ENCODE results near the gene APC2.

Gene APC2

DNA sequence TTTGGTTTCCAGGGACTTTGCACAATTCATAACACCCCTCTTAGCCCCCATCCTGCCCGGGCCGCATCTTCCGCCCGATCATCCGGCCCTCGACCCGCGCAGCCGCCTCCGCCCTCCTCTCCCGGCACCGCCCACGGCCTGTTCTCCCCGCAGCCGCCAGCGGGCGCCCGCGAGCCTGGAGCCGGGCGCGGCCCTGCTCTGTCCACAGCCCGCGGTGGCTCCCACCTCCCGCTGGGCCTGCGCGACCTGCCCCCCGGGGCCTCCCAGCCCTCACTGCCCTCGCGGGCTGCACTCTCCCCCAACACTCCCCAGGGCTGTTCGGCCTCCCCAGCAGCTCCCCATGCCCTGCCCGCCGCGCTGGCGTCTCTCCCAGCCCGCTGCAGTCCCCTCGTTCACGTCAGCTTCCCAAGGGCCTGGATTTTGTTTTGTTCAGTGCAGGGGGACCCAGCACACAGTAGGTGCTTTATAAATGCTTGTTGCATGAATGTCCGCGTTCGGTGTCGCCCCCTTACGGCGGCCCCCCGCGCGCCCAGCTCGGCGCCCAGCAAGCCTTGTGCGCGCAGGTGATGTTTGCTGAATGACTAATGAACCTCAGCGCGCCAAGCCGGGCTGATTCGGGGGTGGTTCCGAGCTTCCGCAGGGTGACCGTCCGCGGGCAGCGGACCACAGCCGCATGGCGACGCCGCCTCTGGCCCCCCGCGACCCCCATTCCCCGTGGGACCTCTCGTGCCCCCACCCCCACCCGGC, 4.6 kb upstream of the APC2 start:
- peak in 2 of 3 donors; percentile 49 to 65 for DNase-seq (ENCODE audit: low read depth in 3 of 3, low spot score in 1 of 3)

DNA sequence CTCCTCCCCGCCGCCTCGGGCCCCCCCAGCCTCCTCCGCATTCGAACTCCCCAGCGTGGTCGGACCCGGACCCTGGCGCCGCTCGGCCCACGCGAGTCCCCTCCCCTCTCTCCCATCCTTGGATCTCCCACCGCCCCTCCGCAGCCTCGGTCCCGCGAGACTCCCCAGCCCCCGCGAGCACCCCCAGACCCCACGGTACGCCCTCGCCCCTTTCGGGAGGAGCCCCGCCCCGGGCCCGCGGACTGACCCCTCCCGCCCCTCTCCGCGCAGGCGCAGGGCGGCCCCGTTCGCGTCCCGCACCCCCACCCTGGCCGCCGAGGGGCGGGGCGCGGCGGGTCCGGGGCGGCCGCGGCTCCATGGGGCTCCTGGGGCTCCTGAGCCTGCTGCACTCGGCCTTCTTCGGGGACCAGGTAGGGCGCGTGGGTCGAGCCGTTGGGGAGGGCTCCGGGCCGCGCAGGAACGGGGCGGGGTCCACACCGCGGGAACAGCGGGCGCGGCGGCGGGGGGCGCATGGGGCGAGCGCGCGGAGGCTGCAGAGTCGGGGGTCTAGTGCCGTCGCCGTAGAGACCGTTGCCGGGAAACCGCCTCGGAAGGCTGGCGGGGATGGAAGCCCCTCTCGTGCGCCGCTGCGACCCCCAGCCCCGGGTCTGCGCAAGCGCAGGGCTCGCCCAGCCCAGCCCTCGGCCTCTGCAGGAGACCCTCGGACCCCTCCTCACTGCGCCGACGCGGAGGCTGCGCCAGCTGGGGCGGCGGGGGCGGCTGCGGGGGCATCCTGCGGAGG, 3.8 kb upstream of the APC2 start:
- no peak for DNase-seq (ENCODE audit: low read depth in 3 of 3, low spot score in 1 of 3)

DNA sequence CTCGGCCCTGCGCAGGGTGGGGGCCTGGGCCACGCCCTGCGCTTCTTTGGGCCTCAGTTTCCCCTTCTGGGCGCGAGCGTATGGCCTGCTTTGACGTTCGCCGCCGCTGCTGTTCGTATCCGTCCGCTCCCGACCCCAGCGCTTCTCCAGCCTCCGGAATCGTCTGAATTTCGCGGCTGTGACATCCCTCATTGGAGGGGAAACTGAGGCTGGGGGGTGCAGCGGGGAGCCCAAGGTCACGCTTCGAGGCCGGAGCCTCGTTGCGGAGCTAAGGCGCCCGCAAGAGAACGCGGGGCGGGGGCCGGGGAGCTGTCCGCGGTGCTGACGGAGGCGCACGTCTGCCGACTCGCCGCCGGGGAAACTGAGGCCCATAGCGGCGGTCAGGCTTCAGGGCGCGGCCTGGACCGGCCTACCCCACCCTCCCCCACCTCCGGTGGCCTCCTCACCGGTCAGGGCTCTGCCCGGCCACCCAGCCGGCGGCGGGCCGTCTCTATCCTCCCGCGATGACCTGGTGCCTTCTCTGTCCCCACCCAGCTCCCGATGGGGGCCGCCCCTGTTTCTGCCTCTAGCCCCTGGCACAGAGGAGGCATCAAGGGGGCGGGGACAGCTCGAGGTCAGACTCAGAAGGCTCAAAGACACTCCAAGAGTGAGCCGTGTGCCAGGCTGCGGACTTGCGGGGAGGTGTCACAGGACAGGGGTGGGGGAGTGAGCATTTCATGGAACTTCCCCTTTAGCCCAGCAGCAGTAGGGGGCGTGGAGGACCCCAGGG, 3.0 kb upstream of the APC2 start:
- no peak for DNase-seq (ENCODE audit: low read depth in 3 of 3, low spot score in 1 of 3)

DNA sequence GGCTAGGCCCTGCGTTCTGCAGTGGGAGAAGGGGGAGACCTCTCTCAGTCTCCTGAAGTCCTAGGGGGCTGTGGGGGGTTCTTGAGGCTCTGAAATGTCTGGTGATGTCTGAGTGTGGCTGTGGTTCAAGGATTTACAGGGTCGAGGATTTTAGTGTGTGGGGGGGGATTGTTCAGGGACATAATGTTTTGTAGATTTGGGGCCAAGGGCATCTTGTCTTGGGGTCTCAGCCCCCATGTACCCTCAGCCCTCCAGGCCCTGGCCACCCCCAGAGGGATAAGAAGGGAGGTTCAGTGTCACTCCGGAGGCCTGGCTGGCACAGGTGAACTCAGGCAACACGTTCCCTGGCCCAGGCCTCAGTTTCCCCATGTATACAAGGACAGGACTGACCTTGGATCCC, 2.4 kb upstream of the APC2 start:
- no peak for DNase-seq (ENCODE audit: low read depth in 3 of 3, low spot score in 1 of 3)

DNA sequence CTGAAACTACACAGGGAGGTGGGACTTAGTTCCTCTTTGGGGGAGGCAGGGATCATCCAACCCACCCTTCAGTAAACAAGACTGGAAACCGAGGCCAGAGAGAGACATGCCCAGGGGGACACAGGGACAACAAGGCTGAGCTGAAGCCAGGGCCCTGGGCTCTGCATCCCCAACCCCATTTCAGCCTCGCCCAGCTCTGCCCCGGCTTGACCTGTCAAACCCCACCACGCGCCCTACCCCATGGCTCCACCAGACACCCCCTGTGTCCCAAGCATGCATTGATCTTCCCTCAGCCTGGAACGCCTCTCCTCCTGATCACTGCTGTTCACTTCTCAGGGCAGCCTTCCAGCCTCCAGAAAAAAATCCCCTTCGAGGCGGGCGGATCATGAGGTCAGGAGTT, 2.0 kb upstream of the APC2 start:
- no peak for DNase-seq (ENCODE audit: low read depth in 3 of 3, low spot score in 1 of 3)

DNA sequence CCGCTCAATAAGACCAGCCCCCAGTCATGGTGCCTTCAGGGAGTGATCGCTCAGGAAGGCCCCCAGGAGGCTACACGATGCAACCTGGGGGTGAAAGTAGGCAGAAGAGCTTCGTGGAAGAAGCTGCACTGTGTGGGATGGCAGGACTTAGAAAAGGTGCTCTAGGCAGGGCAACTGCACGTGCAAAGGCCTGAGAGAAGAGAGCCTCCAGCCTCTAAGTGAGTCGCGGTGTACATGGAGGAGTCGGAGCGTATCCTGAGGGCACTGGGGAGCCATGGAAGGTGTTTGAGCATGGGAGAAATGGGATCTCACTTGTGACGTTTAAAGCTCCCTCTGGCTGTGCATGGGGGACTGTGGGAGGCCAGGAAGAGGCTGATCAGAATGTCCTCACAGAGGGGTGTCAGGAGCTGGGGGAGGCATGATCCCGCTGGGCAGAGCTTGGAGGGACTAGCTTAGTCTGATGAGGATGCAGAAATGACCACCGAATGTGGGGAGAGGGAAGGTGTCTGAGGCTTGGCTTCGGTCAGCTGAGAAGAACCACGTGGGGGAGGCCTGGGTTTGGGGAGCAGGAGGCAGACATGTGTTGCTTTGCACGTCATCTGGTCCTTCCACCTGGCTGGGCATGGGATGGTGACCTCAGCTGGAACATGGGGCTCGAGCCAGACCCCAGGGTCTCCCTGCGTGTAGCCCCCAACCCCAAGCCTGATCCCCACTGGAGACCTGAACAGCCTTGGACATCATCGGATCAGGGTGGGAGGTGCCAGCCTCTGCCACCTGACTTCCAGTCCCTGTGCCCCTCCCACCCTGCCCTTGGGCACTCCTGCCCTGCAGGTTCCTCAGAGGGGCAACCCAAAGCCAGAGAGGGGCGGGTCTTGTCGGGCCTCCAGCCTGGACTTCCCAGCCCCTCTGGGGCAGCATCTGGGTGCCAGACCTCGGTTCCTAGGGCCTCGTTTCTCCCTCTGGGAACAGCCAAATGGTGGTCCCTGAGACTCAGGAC, 1.1 kb downstream of the APC2 start:
- no peak for DNase-seq (ENCODE audit: low read depth in 3 of 3, low spot score in 1 of 3)

DNA sequence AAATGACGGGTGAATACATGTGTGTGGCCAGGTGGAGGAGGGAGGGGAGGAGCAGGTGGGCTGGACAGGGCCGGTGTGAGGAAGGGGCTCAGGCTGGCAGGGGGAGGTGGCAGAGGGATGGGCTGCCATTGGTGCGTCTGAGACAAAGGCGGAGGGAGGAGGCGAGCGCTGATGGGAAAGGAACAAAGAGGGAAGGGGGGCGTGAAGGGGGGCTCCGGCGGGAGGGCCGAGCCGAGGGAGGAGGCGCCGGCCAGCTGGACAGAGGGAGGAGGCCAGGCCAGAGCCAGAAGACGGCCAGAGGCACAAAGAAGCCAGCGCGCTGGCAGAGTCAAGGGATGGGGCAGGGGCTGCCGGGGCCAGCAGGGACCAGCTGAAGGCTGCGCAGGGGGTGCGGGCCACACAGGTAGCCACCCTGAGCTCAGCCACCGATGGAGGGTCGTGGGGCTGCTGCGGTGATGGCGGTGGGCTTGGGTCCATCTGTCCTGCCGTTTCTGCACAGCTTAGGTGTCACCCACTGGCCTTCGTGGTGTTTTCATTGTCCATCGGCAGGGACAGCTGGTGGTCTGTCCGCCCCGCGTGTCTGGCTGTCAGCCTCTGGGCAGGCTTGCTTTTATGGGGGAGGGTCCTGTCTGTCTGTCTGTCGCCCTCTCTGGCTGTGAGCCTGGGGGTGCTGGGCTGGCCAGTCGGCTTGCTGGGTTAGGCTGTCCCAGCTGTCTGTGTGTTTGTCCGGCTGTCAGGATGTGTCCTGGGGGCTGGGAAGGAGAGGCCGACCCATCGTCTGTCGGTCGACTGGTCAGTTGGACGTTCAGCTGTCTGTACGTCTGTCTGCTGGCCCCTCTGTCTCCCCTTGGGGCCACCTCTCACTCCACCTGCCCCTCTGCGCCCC, 2.2 kb downstream of the APC2 start:
- no peak for DNase-seq (ENCODE audit: low read depth in 3 of 3, low spot score in 1 of 3)

DNA sequence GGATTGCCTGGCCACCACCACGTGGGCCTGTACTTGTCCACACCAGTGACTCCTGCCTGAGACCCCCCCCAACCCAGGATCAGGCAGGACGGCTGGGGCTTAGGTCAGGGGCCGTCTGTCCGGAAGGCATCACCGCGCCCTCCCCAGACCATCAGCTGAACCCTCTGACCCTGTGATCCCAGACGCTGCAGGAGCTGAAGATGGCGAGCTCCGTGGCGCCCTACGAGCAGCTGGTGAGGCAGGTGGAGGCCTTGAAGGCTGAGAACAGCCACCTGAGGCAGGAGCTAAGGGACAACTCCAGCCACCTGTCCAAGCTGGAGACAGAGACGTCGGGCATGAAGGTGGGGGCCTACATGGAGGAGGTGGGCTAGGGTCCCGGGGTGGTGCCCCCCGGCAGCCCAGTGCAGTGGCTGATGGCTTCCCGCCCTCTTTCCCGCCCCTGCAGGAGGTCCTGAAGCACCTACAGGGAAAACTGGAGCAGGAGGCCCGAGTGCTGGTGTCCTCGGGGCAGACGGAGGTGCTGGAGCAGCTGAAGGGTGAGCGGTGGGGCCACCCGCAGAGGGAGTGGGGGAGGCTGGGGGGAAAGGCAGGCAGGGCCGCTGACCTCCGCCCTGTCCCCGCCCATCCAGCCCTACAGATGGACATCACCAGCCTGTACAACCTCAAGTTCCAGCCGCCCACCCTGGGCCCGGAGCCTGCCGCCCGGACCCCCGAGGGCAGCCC, 3.0 kb downstream of the APC2 start:
- no peak for DNase-seq (ENCODE audit: low read depth in 3 of 3, low spot score in 1 of 3)

DNA sequence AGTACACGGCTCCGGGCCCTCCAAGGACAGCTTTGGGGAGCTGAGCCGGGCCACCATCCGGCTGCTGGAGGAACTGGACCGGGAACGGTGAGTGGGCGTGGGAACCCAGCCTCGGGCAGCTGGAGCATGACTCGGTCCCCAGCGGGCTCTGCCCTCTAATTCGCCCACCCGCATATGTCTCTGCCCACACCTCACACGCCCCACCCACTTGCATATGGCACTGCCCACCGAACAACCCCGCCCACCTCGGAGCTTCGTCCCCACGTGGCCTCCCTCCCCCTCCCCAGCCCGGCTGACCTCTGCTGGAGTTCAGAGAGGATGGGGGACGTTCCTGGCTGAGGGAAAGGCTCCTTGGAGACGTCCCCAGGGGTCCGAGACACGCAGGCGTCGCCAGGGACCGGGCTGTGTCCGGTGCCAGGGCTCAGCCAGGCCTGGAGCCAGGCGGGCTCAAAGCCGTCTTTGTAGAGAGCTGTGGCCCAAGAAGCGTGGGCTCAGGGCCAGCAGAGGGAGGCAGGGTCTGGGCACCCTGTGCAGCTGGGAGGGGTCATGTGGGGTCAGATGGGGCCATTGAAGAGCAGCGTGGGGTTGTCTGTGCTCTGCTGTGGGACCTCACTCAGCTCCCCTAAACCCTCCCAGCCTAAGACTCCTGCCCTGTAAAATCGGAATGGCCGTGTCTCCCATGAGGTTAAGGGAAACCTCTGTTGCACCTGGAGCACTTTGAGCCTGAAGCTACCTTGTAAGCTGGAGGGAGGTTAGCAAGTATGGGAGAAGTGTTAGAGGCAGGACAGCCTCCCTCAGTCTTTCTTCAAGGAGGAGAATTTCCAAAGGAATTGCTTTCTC, 3.8 kb downstream of the APC2 start:
- DNase-seq (ENCODE audit: low read depth in 3 of 3, low spot score in 1 of 3): no peak

DNA sequence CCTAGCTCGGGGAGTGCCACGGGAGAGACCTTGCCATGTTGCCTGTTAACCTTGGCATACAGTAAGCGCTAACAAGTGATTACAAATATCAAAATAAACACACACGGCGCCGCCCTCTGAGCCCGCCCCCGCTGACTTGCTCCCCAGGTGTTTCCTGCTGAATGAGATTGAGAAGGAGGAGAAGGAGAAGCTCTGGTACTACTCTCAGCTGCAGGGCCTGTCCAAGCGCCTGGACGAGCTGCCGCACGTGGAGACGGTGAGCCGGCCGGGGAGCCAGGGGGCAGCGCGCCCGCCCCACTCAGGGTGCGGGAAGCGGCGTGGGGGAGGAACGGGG, 5.0 kb downstream of the APC2 start:
- no peak for DNase-seq (ENCODE audit: low read depth in 3 of 3, low spot score in 1 of 3)

DNA sequence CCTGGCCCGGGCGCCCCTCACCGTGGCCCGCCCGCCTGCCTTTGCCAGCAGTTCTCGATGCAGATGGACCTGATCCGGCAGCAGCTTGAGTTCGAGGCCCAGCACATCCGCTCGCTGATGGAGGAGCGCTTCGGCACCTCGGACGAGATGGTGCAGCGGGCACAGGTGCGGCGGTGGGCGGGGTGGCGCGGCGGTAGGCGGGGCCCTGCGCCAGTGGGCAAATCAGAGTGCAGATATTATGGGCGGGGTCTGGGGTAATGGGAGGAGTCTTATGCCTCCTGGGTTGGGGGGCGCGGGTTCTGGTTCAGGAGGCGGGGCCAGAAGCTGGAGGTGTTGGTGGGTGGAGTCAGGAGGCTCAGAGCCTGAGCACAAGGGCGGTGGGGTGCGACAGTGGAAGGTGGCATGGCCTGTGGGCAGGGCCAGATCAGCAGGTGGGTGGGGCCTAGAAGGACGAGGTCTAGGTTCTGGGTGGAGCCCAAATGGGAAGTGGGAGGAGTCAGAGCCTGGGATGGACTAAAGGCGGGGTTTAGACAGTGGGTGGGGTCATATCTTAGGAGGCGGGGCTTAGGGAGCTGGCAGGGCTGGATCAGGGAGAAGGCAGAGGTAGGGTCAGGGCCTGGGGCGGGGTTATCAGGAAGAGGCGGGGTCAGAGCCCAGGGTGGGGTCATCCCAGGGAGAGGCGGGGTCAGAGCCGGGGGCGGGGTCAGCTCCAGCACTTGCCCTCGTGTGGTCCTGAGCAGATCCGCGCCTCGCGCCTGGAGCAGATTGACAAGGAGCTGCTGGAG, 5.6 kb downstream of the APC2 start:
- DNase-seq (ENCODE audit: low read depth in 3 of 3, low spot score in 1 of 3): no peak

DNA sequence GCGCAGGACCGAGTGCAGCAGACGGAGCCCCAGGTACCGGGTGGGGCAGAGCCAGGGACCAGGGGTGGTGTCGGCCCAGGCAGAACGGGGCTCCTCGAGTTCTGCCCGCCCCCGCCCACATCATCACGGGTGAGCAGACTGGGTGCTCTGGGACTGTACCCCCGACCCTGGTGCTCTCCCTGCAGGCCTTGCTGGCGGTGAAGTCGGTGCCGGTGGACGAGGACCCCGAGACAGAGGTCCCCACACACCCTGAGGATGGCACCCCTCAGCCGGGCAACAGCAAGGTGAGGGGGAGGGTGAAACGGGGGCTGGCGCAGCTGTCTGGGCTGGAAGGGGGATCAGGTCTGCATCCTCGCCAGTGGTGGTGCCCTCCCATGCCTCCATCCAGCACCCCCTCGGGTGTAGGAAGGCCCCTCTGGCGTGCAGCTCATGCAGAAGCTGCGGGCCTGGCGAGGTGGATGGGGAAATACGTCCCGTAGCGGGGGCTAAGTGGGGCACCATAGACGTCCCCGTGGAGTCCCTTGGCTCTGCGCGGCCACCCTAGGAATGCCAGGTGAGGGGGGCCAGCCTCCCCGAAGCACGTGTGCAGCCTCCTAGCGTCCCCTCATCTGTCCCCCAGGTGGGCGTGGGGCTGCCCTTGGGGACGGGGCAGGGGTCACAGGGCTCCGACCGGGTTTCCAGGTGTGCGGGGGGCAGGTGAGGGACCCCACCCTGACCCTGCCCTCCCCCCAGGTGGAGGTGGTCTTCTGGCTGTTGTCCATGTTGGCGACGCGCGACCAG, 6.4 kb downstream of the APC2 start:
- no peak for DNase-seq (ENCODE audit: low read depth in 3 of 3, low spot score in 1 of 3)

DNA sequence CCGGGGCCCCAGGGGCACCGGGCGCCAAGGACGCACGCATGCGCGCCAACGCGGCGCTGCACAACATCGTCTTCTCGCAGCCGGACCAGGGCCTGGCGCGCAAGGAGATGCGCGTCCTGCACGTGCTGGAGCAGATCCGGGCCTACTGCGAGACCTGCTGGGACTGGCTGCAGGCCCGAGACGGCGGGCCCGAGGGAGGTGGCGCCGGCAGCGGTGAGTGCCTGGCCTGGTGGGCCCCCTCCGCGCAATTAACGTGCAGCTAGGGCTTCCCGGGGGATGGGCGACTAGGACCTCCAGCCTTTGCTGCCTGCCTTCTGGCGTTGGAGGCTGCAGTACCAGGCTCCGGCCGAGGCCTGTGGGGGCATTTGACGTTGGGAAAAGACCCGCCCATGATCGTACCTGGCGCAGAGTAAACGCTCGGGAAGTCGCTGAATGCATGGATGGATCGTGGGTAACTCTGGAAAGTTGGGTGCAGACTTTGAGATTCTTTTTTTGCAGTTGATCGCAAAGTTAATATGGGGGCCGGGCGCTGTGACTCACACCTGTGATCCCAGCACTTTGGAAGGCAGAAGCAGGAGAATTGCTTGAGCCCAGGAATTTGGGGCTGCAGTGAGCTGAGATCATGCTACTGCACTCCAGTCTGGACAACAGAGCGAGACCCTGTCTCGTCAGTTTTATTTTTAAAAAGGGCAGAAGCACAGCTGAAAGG, 7.3 kb downstream of the APC2 start:
- no peak for DNase-seq (ENCODE audit: low read depth in 3 of 3, low spot score in 1 of 3)

DNA sequence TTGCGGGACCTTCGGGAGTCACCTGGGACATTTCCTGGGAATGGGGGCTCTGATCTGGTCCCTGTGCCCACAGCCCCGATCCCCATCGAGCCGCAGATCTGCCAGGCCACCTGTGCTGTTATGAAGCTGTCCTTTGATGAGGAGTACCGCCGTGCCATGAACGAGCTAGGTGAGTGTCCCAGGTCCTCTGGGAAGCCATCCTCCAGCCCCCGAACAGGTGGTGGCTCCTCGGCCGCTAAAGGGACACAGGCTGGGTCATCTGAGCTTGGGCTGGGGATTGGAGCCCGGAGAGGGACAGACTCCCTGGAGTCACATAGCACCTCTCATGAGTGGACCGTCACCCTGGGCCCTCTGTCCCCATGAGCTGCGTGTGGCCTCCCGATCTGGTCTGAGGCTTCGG, 8.0 kb downstream of the APC2 start:
- no peak for DNase-seq (ENCODE audit: low read depth in 3 of 3, low spot score in 1 of 3)

DNA sequence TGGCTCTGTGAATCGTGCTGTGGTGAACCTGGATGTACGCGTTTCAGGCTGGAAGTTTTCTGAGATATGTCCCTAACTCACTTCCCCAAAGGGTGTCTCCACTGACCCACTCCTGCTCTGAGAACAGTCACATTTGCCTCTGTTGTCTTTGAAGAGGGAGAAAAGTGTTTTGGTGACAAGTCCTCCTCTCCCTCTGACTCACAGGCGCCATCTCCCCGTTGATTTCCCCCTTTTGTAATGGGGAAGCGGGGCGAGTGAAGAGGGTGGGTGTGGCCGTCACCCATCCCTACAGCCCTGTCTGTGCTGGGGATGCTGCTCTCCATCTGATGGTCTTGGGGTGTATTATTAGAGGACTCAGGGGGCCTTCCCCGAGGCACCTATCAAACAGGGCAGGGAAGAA, 9.6 kb downstream of the APC2 start:
- no peak for DNase-seq (ENCODE audit: low read depth in 3 of 3, low spot score in 1 of 3)

All from stimulated activated CD4-positive, alpha-beta T cell treated with anti-CD3 and anti-CD28 coated beads, TNF-alpha, amount 100 ng/mL, for 1 hour (primary cell).